Kidney epithelial cell (primary cell): ENCODE measurements around the gene USP47. TPM values are rescaled to one million over a fixed set of nuclear protein-coding genes. Genes with fewer than 3 reads are reported as not detected.

ENCODE experiments used
- DNase-seq: peaks from one replicate; pipeline ENCODE4 v3.0.0-alpha.2; 2010; ENCODE audit warnings: low read depth
- H3K27me3 ChIP-seq: 2 replicates; pipeline ENCODE4 v1.6.0; 2011; ENCODE audit warnings: low read length; ENCODE audit not compliant: control insufficient read depth, insufficient read depth
- H3K36me3 ChIP-seq: 2 replicates; pipeline ENCODE4 v1.5.1; 2011; ENCODE audit warnings: low read length; ENCODE audit not compliant: control insufficient read depth, insufficient read depth
- H3K4me3 ChIP-seq: 2 replicates; pipeline ENCODE4 v1.5.1; 2011; ENCODE audit warnings: low read depth, mild to moderate bottlenecking, control low read depth, low read length
- total RNA-seq: library from RNA; depleted of rRNA; stranded (reverse); fragments of >200 nt; gene quantifications from 2 replicates; pipeline ENCODE4 v1.2.3, GENCODE V29; 2015
- TF ChIP-seq, protein P1 (sequence below): IDR thresholded peaks from 2 replicates; pipeline ENCODE4 v1.5.1; 2011; ENCODE audit warnings: mild to moderate bottlenecking, moderate library complexity, low read length, control low read depth, inconsistent platforms; ENCODE audit not compliant: insufficient read depth, poor library complexity, severe bottlenecking

The USP47 gene
- total RNA-seq, 1 donor from 2014 or later: 46.3 TPM

DNA sequence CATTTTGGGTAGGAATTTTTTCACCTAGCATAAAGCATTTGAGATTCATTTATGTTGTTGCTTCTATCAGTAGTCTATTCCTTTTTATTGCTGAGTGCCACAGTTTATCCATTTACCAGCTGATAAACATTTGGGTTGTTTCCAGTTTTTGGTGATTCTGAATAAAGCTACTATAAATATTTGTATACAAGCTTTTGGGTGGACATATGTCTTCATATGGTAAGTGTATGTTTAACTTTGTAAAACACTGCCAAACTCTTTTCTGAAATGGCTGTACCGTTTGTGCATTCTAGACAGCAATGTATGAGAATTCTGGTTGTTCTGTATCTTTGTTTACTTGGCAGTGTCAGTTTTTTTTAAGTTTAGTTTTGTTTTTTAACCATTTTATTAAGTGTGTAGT is 16.9 kb downstream of the USP47 start:
- DNase-seq: no peak
- Histone ChIP-seq H3K36me3 (no peaks in the 10 kb centered on the region), H3K27me3 (no peaks in the 10 kb centered on the region)

DNA sequence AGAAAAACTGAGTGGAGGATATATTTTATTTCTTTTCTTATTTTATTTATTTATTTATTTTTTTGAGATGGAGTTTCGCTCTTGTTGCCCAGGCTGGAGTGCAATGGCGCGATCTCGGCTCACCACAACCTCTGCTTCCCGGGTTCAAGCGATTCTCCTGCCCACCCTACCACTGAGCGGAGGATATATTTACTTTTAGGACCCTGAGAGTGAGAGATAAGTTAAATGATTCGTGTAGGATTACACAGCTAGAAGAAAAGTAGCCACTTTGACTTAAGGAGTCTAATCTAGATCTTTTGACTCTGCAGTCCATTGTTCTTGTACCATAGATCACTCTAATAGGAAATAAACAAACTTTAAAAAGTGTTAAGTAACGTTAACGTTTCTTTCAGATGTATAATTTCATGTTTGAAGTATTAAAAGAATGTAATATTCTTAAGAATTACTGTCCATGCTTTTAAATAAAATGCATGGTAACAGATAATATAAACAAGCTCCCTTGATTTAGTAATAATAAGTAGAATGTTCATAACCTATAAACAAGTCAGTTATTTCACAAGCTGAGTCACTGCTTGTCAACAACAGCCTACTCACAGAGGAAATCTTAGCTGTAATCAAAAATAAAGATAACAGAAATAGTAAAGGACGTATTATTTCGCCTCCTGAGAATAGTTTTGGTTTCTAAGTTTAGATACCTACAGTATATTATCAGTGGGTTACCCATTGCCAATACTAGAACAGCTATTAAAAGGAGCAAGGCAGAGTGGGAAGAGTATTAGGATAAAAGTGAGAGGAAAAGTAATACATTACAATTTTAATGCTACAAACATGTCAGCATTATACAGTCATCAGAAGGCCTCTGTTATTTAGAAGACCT is 18.6 kb downstream of the USP47 start:
- DNase-seq: no peak
- TF ChIP-seq, protein P1, sequence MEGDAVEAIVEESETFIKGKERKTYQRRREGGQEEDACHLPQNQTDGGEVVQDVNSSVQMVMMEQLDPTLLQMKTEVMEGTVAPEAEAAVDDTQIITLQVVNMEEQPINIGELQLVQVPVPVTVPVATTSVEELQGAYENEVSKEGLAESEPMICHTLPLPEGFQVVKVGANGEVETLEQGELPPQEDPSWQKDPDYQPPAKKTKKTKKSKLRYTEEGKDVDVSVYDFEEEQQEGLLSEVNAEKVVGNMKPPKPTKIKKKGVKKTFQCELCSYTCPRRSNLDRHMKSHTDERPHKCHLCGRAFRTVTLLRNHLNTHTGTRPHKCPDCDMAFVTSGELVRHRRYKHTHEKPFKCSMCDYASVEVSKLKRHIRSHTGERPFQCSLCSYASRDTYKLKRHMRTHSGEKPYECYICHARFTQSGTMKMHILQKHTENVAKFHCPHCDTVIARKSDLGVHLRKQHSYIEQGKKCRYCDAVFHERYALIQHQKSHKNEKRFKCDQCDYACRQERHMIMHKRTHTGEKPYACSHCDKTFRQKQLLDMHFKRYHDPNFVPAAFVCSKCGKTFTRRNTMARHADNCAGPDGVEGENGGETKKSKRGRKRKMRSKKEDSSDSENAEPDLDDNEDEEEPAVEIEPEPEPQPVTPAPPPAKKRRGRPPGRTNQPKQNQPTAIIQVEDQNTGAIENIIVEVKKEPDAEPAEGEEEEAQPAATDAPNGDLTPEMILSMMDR: no peak
- Histone ChIP-seq H3K4me3 (no peak overlapping the region), H3K36me3 (no peaks in the 10 kb centered on the region), H3K27me3 (no peaks in the 10 kb centered on the region)

More for the DNA sequence above, 16.9 kb downstream of the USP47 start:
- TF ChIP-seq, protein P1: no peak
- H3K4me3 ChIP-seq: no peak overlapping the region

DNA sequence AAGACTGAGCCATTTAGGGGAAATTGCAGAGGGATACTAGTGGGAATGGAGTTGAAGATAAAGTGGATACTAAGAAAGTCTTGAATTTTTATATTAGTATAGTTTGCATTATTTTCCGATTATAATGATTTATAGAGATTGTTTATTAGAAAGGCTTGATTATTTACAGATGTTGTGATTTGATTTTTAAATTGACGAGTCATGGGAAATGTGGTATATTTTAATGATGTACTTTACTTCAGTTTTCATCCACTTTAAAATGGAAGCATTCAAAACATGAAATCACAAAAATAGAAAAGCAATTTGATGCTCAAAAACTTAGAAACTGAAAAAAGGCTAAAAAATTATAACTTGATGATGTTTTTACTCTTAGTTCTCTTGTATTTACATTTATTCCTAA is 21.2 kb downstream of the USP47 start:
- DNase-seq: no peak
- Histone ChIP-seq H3K36me3 (no peaks in the 10 kb centered on the region), H3K27me3 (no peaks in the 10 kb centered on the region), H3K4me3 (no peak overlapping the region)
- TF ChIP-seq, protein P1: no peak

DNA sequence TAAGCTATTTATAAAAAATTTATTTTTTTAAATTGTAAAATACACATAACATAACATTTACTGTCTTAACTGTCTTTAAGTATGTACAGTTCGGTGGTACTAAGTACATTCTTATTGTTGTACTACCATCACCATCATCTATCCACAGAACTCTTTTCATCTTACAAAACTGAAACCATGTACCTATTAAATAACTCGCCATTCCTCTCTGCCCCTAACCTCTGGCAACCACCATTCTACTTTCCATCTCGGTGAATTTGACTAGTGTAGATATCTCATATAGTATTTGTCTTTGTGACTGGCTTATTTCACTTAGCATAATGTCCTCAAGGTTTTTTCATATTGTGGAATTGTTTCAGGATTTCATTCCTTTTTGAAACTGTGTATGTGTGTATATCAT is 22.6 kb downstream of the USP47 start:
- Histone ChIP-seq H3K36me3 (no peaks in the 10 kb centered on the region), H3K4me3 (no peak overlapping the region), H3K27me3 (no peaks in the 10 kb centered on the region)
- TF ChIP-seq, protein P1: no peak
- DNase-seq: no peak

DNA sequence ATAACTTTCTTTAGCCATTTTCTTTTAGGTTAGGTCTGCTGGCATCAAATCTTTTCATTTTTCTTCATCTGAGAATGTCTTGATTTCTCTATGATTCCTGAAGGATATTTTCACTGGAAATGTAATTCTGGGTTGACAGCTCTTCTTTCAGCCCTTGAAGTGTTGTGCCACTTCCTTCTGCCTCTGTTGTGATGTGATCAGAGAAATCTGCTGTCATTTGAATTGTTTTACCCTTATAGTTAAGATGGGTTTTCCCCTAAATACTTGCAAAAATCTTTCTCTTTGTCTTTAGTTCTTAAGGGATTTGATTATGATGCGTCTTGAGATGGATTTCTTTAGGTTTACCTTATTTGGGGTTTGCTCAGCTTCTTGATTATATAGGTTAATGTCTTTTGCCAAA is 23.0 kb downstream of the USP47 start:
- TF ChIP-seq, protein P1: no peak
- no peak overlapping the region for H3K4me3 ChIP-seq
- no peak for DNase-seq

DNA sequence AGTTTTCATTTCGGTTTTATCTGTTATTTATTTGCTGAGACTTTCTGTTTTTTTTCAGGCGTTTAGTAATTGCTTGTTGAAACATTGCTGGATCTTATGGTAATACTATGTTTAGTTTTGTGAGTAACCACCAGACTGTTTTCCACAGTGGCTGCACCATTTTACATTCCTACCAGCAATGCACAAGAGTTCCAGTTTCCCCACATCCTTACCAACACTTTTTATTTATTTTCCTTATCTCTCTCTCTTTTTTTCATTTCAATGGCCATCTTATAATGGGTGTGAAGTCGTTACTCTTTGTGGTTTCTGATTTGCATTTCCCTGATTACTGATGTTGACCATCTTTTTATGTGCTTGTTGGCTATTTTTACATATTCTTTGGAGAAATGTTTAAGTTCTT is 23.7 kb downstream of the USP47 start:
- no peak overlapping the region for H3K4me3 ChIP-seq

More for the DNA sequence above, 23.0 kb downstream of the USP47 start:
- Histone ChIP-seq H3K27me3 (no peaks in the 10 kb centered on the region), H3K36me3 (no peaks in the 10 kb centered on the region)

More for the DNA sequence above, 23.7 kb downstream of the USP47 start:
- TF ChIP-seq, protein P1: no peak
- no peak for DNase-seq
- no peaks in the 10 kb centered on the region for H3K36me3 ChIP-seq
- no peaks in the 10 kb centered on the region for H3K27me3 ChIP-seq
